HFFc6 (cell line): ENCODE results near the gene AGBL5. TPM values are rescaled to one million over a fixed set of nuclear protein-coding genes. Genes with fewer than 3 reads are reported as not detected.

Source experiments
- DNase-seq: peaks from one replicate; pipeline ENCODE4 v3.0.0-alpha.2; 2018
- H3K27ac Mint-ChIP-seq: 2 replicates; pipeline ENCODE4 v1.8.0; 2020; ENCODE audit warnings: mild to moderate bottlenecking, mixed read lengths
- H3K27me3 Mint-ChIP-seq: 2 replicates; pipeline ENCODE4 v1.8.0; 2021; ENCODE audit warnings: mild to moderate bottlenecking, moderate library complexity, mixed read lengths; ENCODE audit not compliant: insufficient read depth
- H3K36me3 Mint-ChIP-seq: 2 replicates; pipeline ENCODE4 v1.8.0; 2021; ENCODE audit warnings: low read depth, mixed read lengths
- H3K4me1 Mint-ChIP-seq: 2 replicates; pipeline ENCODE4 v1.8.0; 2020; ENCODE audit warnings: low read depth, mixed read lengths
- H3K4me3 Mint-ChIP-seq: 2 replicates; pipeline ENCODE4 v1.8.0; 2020; ENCODE audit warnings: mild to moderate bottlenecking, moderate library complexity, mixed read lengths
- H3K9me3 Mint-ChIP-seq: 2 replicates; pipeline ENCODE4 v1.8.0; 2020; ENCODE audit warnings: mild to moderate bottlenecking, mixed read lengths
- total RNA-seq, 6 experiments: library from RNA; stranded (reverse); fragmentation: NEBNext Ultra II Directional; extraction: Animal tissue kit (Norgen Biotek cat#: 25700); gene quantifications; 2 replicates in 1 of 6; 3 replicates in 5 of 6; pipeline ENCODE4 v1.2.3, GENCODE V29; 2021
- TF ChIP-seq, protein P1 (sequence below): fragments of 200-600 bp; sonication (generic); IDR thresholded peaks from 2 replicates; pipeline ENCODE4 v1.5.0; 2021; ENCODE audit warnings: antibody characterized with exemption, mild to moderate bottlenecking

AGBL5 gene
- total RNA-seq, 6 experiments from 2014 or later = 23.5 to 31.4 (median 28.6) TPM

DNA sequence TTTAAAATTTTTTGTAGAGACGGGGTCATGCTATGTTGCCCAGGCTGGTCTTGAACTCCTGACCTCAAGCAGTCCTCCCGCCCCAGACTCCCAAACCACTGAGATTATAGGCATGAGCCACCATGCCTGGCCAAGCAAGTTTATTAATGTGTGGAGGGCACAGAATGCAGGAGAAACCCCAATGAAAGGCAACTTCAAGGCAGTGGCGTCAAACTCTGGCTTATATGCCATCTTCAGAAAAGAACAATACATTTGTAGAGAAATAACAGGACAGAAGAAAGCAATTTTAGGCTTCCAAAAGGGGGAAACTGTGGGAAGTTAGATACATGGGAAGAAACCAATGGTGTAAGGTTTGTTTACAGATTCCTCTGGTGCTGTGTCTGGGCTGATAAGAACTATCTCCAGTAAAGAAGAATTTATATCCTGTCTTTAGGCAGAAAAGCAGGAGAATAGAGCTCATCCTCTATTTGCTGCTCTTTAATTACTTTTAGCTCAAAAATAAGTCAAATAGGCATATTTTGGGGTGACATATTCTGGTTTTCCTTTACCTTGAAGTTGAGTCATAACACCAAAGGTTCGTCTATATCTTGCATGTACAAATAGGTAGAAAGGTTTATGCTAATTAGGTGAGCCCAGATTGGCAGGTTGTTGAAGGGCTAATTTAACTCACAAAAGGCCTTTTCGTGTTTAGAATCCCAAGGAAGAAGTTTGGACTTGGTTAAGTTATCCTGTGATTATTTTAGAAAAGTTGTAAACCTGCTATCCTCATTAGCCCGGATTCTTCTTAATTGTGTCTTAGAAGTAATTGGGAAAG, 44.7 kb upstream of the AGBL5 start:
- H3K9me3 Mint-ChIP-seq = no peaks in the 10 kb centered on the region
- H3K27ac Mint-ChIP-seq = no peak overlapping the region
- TF ChIP-seq, protein P1, sequence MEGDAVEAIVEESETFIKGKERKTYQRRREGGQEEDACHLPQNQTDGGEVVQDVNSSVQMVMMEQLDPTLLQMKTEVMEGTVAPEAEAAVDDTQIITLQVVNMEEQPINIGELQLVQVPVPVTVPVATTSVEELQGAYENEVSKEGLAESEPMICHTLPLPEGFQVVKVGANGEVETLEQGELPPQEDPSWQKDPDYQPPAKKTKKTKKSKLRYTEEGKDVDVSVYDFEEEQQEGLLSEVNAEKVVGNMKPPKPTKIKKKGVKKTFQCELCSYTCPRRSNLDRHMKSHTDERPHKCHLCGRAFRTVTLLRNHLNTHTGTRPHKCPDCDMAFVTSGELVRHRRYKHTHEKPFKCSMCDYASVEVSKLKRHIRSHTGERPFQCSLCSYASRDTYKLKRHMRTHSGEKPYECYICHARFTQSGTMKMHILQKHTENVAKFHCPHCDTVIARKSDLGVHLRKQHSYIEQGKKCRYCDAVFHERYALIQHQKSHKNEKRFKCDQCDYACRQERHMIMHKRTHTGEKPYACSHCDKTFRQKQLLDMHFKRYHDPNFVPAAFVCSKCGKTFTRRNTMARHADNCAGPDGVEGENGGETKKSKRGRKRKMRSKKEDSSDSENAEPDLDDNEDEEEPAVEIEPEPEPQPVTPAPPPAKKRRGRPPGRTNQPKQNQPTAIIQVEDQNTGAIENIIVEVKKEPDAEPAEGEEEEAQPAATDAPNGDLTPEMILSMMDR = no peak
- no peak overlapping the region for H3K4me3 Mint-ChIP-seq
- H3K36me3 Mint-ChIP-seq = no peaks in the 10 kb centered on the region
- DNase-seq = no peak
- H3K4me1 Mint-ChIP-seq = peaks cover 29% of the 10 kb centered on the region
- no peaks in the 10 kb centered on the region for H3K27me3 Mint-ChIP-seq

DNA sequence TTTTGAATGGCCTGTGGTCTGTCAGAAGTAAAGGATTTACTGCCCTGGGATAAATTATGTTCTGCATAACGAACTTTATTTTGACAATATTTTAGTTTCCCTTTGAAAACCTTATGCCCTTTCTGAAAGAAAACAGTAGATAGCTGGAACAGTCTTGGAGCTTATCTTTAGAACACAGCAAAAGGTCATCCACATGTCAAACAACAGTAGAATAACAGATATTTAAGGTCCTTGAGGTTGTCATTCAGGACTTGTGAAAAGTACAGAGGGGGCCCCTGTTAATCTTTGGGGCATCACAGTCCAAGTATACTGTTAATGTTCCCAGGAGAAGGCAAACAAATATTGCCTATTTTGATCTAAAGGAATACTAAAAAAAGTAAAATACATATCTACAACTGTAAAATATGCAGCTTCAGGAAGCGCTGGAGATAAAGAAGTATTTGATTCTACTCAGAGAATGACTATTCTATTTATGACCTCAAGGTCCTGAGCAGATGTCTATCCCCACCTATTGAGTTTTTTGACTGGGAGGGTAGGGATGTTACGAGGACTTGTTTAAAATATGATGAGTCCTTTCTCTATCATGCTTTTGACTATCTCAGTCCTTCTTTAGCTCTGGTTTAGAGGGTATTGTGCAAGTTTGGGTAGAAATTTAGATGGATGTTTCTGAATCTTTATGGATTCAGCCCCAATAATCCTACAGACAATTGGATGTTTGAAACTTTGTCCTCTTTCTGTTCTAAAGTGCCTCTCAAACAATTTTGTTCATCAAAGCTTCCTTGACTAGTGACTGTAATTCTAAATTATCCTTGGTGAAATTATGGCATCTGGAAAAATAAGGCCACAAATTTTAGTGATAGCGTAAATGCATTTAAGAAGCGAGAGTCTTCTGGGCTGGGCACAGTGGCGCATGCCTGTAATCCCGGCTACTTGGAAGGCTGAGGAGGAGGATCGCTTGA, 43.8 kb upstream of the AGBL5 start:
- H3K4me3 Mint-ChIP-seq = no peak overlapping the region
- DNase-seq = no peak
- H3K9me3 Mint-ChIP-seq = no peaks in the 10 kb centered on the region
- no peaks in the 10 kb centered on the region for H3K27me3 Mint-ChIP-seq
- TF ChIP-seq, protein P1 = no peak
- no peak overlapping the region for H3K27ac Mint-ChIP-seq
- no peaks in the 10 kb centered on the region for H3K36me3 Mint-ChIP-seq
- peaks cover 34% of the 10 kb centered on the region for H3K4me1 Mint-ChIP-seq

GRCh38 chr2:27008678-27009077, 42.8 kb upstream of the AGBL5 start:
- H3K9me3 Mint-ChIP-seq = no peaks in the 10 kb centered on the region
- no peak overlapping the region for H3K4me3 Mint-ChIP-seq
- no peak overlapping the region for H3K27ac Mint-ChIP-seq
- H3K27me3 Mint-ChIP-seq = no peaks in the 10 kb centered on the region
- peaks cover 33% of the 10 kb centered on the region for H3K4me1 Mint-ChIP-seq
- TF ChIP-seq, protein P1 = no peak
- no peak for DNase-seq
- no peaks in the 10 kb centered on the region for H3K36me3 Mint-ChIP-seq

DNA sequence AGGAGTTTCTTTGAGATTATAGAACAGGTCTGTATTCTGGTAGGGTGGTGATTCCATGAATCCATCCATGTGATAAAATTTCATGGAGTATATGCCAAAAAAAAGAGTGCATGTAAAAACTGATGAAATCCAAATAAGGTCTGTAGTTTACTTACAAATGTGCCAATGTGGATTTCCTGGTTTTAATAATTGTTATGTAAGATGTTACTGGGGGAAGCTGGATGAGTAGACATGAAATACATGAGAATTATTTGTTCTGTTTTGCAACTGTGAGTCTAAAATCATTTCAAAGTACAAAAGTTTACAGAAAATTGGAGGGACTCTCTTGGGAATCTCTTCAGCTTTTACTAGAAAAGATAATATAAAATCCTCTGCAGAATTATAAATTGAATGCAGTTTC, 42.4 kb upstream of the AGBL5 start:
- peaks cover 28% of the 10 kb centered on the region for H3K4me1 Mint-ChIP-seq
- no peaks in the 10 kb centered on the region for H3K36me3 Mint-ChIP-seq

GRCh38 chr2:27009716-27010115, 41.8 kb upstream of the AGBL5 start:
- Mint-ChIP-seq H3K4me1 (peaks cover 27% of the 10 kb centered on the region), H3K4me3 (no peak overlapping the region), H3K27me3 (no peaks in the 10 kb centered on the region), H3K9me3 (no peaks in the 10 kb centered on the region), H3K27ac (no peak overlapping the region), H3K36me3 (no peaks in the 10 kb centered on the region)
- no peak for DNase-seq
- TF ChIP-seq, protein P1 = no peak

More for the DNA sequence above, 42.4 kb upstream of the AGBL5 start:
- Mint-ChIP-seq H3K9me3 (no peaks in the 10 kb centered on the region), H3K27me3 (no peaks in the 10 kb centered on the region), H3K4me3 (no peak overlapping the region), H3K27ac (no peak overlapping the region)
- TF ChIP-seq, protein P1 = no peak
- no peak for DNase-seq
